Left cardiac atrium (tissue), 4 donors: ENCODE measurements around the gene TFCP2. TPM values are rescaled to one million over a fixed set of nuclear protein-coding genes. Genes with fewer than 3 reads are reported as not detected.
"Not testable (repeated sequence)": the region's sequence is repeated elsewhere in the genome, so short reads cannot be mapped to it uniquely, and the experiment has no call there.

ENCODE experiments used
- ATAC-seq, 2 donors: fragments of 200-7000 bp; cut with Tn5 transposase; one replicate each; pipeline ENCODE4 v1.9.1; 2020; ENCODE audit warnings: mild to moderate bottlenecking in 2 of 2, moderate library complexity in 2 of 2
- DNase-seq: peaks from one replicate; pipeline ENCODE4 v3.0.0-alpha.2; 2020
- intact Hi-C, 2 donors: fragments of 100-400 bp; cut with DNase I; formaldehyde crosslinking; loops; one replicate each; pipeline versions ENCODE4 v1.14.1 to v1.15.1; 2022 to 2023
- long read RNA-seq: library from polyadenylated mRNA; unstranded; transcript quantifications from one replicate; pipeline ENCODE4 v2.0.0, GENCODE V29; 2021
- total RNA-seq, 2 donors: library from RNA; stranded (reverse); fragmentation: NEBNext Ultra II Directional; extraction: Animal tissue kit (Norgen Biotek cat#: 25700); gene quantifications; one replicate each; pipeline ENCODE4 v1.2.1, GENCODE V29; 2021
- donor health status: DM: no; HTN: yes; CAD: no.
- donor health status: DM: no; HTN: yes; CAD: no; lungs with severe emphysema.
- donor health status: DM: yes; HTN: yes; CAD: no.
- donor health status: Dilated cardiomyopathy.

Gene TFCP2, protein sequence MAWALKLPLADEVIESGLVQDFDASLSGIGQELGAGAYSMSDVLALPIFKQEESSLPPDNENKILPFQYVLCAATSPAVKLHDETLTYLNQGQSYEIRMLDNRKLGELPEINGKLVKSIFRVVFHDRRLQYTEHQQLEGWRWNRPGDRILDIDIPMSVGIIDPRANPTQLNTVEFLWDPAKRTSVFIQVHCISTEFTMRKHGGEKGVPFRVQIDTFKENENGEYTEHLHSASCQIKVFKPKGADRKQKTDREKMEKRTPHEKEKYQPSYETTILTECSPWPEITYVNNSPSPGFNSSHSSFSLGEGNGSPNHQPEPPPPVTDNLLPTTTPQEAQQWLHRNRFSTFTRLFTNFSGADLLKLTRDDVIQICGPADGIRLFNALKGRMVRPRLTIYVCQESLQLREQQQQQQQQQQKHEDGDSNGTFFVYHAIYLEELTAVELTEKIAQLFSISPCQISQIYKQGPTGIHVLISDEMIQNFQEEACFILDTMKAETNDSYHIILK
- 10 to 100 TPM; 18.1 to 20.5 TPM for total RNA-seq
- long read RNA-seq, transcript TFCP2-201 (15 exons, 3,546 nt), result major isoform, 8 of 9 reads
- long read RNA-seq, partial matches to known transcripts, result 0 of 9 reads
- long read RNA-seq, other reads (novel, unspliced or antisense), result 1 of 9 reads

- ATAC-seq (peak; percentile 99), DNase-seq (peak; percentile 99)
- intact Hi-C loops, result no loop called here
Observed at GRCh38 chr12:51172515-51173431, at the start of gene TFCP2. TSS of gene TFCP2 (minus strand) at chr12:51173135. CDS start at chr12:51172422, 713 bp downstream.

DNA sequence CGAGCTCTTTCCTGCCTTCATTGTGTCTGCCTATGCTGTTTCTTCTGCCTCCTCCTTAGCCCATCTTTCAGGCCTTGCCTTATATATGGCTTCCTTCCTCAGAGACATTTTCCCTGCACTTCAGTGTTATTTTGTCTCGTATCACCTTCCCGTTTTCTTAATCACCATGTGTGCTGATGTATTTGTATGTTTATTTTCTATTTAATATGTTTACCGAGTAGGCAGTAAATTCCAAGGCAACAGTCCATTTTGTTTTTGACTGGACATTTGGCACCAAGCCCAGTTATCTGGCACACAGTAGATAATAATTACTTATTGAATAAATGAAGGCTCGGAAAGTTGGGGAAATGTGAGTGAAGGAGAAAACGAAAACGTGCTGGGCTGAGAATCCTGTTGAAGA lies 49.5 kb upstream of the TFCP2 start:
- intact Hi-C loops, result no loop called here
- DNase-seq (no peak), ATAC-seq (no peak)

DNA sequence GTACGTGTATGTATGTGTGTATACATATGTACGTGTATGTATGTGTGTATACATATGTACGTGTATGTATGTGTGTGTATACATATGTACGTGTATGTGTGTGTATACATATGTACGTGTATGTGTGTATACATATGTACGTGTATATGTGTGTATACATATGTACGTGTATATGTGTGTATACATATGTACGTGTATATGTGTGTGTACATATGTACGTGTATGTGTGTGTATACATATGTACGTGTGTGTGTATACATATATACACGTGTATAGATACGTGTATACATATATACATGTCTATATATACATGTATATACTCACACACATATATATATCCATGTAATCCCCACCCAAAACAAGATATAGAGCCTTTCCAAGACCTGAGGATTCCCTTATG lies 46.9 kb upstream of the TFCP2 start:
- ATAC-seq, result not testable (repeated sequence)

DNA sequence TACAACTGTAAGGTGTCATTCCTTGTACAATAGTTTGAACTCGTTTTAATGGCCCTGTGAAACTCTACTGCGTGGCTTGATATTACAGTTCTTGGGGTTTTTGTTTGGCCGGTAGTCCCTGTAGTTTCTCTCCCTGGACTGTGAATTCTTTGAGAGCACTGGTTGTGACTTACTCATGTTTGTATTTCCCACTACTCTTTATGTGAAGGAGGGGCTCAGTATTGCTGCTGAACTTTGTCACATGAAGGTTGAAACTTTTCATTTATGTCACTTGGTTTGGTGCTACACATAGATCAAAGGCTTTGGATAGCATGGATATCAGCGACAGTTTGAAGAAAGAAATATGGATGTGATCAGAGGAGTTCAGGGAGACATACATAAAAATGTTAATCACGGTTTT lies 46.4 kb upstream of the TFCP2 start:
- no peak for DNase-seq
- intact Hi-C loops, result no loop called here
- no peak for ATAC-seq

More for the DNA sequence above, 46.9 kb upstream of the TFCP2 start:
- DNase-seq, intact Hi-C loops: not testable (repeated sequence)

DNA sequence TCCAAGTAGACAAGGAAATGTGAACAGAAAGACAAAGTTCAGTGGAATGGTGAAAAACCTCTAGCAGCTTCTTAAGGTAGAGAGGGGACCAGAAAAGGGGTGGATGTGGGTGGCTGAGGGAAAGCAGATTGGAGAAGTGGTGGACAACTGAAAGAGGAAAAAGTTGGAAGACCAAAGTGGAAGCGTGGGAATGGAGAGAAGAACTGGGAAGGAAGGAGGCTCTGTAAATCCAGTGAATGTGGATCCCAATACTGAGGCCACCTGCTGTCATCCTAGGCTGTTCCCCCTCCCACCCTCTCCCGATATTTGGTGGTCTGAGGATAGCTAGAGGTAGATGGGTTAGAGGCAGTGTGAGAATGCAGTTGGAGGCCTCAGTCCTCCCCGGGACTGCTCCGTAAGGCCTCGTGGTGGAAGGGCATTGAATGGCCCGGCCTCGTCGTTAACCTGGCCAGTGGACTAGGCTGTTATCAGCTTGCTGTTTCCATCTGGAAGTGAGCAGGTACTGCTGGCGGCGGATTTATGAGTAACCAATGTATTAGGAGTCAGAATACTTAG lies 45.7 kb upstream of the TFCP2 start:
- intact Hi-C loops, result no loop called here
- DNase-seq (no peak), ATAC-seq (peak in 1 of 2 donors; percentile 33)

DNA sequence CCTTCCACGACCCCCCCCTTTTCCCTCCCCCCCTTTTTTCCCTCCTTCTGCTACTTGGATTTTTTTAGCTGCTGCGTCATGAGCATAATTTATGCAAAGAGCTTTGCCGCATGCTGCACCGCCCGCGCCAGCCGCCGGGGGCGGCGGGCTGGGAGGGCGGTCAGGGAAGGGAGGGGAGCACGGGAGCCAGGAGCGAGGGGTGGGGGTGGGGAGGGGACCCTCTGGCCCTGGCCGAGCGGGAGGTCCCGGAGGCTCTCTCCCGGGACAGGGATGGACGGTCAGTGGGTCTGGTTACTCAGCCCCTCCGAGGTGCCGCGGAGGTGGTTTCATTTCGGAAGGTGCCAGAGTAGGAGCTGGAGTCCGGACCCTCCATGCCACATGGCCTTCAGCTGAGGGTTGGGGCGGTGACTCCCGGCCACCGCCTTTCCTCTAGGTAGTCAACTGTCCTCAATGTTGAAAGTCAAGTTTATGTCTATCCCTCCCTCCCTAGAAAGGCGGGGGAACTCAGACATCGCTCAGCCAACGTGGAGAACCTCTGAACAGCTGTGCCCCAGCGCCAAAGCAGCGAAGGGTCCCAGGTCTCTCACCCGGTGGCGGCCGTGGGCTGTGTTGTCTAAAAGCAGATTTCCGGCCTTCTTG lies 45.2 kb upstream of the TFCP2 start, which contains the start of gene POU6F1:
POU6F1 (minus strand) TSS at position 95 of the 639 bp plus-strand sequence. CDS start 11,226 bp downstream, outside the sequence.
- ATAC-seq (peak; percentile 94 to 96), DNase-seq (peak; percentile 76)
- intact Hi-C loops, result no loop called here

DNA sequence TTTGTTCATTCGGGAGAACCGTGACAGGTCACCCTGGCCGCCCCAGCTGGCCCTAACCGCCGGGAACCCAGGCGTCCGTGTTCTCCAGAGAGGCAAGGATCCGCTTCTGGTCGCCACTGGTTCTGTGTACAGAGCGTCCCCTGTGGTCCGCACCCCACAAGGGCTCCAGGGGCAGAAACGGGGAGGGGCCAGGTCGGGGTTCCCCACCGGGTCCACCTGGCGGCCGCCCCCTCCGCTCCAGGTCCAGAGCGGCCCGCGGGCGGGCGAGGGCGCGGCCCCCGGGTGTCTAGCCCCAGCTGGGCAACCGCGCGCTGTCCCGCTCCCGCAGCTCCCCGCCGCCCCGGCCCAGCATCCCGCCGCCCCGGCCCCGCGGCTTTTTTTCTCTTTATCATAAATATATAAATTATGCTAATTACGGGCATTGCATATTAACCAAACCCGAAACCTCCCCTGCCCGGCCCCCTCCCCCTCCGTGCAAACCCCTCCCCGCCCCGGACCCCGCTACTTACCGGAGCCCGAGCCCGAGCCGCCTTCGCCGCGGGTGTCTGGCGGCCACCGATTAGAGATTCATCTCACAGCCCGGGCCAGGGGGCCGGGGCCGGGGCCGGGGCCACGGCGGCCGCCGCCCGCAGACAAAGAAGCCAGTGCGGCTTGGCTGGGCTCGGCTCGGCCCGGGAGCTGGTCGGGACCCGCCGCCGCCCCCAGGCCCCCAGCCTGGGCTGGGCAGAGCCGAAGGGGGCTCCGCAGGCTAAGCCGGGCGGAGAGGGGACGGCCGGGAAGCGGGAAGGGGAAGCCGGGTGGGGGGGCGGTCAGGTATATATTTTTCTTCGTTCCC lies 44.4 kb upstream of the TFCP2 start:
- DNase-seq (peak; percentile 66), ATAC-seq (peak; percentile 71 to 72)
- intact Hi-C loops, result no loop called here

DNA sequence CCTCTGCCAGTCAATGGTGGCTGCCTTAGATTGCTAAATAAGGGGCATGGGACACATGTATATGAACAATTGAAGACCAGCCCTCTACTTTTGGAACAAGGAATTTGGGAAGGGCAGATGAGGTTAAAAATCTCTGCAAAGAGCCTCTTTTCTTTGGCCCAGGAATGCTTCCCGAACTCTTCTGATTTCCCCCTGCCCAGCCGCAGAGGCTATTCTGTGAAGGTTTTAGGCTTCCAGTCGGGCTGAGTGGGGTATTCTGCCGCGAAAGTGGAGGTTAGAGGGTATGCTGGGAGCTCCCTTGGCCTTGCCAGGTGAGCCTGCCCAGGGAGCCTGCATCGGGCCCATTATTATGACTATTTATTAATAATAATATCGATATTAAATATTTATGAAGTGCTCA lies 43.7 kb upstream of the TFCP2 start:
- DNase-seq (no peak), ATAC-seq (no peak)
- intact Hi-C loops, result no loop called here

GRCh38 chr12:51214895-51215294 lies 42.0 kb upstream of the TFCP2 start:
- ATAC-seq, result no peak
- intact Hi-C loops, result no loop called here

GRCh38 chr12:51210690-51211395 lies 37.9 kb upstream of the TFCP2 start:
- no peak for DNase-seq

More at GRCh38 chr12:51214895-51215294, 42.0 kb upstream of the TFCP2 start:
- no peak for DNase-seq

GRCh38 chr12:51209259-51209658 lies 36.3 kb upstream of the TFCP2 start:
- intact Hi-C loops, result no loop called here
- DNase-seq (no peak), ATAC-seq (no peak)

More at GRCh38 chr12:51210690-51211395, 37.9 kb upstream of the TFCP2 start:
- intact Hi-C loops, result no loop called here
- ATAC-seq, result no peak

- ATAC-seq (no peak), DNase-seq (no peak)
- intact Hi-C loops, result no loop called here
Observed at GRCh38 chr12:51208016-51208660, 35.2 kb upstream of the TFCP2 start.

GRCh38 chr12:51205350-51205749 lies 32.4 kb upstream of the TFCP2 start:
- intact Hi-C loops, result no loop called here
- no peak for DNase-seq
- no peak for ATAC-seq

GRCh38 chr12:51202718-51203117 lies 29.8 kb upstream of the TFCP2 start:
- intact Hi-C loops, result no loop called here
- DNase-seq, result no peak
- ATAC-seq, result no peak

- intact Hi-C loops, result no loop called here
- no peak for ATAC-seq
- no peak for DNase-seq
Observed at GRCh38 chr12:51200806-51201205, 27.9 kb upstream of the TFCP2 start.

DNA sequence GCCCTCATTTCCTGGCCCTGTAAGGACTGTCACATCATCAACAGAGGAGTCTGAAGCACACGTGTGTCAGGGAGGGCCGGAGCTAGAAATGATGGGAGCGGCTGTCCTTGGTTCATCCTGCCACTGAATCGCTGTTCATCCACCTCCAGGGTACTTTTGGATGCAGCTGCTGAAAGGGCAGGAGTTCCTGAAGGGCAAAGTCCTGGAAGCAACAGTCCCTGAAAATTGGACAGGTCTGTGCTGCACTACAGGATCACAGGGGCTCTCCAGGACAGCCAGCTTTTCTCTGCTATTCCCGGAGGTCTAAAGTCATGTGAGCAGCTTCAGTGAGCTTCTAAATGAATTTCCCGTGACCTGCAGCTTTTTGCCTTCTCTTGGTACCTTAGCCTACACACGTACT lies 27.2 kb upstream of the TFCP2 start:
- DNase-seq, result no peak
- intact Hi-C loops, result no loop called here
- ATAC-seq, result no peak
